Measurements from ENCODE around the gene USP34. TPM values are rescaled to one million over a fixed set of nuclear protein-coding genes. Genes with fewer than 3 reads are reported as not detected.

Gene USP34
- total and polyA plus RNA-seq, 2 of the 4 experiments (the other 2 are of a cell fraction) = 34.7 to 128 TPM

DNA sequence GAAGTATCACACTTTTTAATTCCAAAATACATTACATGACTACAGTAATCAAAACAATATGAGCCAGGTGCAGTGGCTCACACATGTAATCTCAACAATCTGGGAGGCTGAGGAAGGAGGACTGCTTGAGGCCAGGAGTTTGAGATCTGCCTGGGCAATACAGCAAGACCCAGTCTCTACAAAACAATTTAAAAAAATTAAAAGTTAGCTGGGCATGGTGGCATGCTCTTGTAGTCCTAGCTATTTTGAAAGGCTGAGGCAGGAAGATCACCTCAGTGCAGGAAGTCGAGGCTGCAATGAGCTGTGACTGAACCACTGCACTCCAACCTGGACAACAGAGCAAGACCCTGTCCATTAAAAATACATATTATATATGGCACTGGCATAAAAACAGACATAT is 109.8 kb downstream of the USP34 start:
- no TSS peak for BruUV-seq (replicated peaks)
- Histone ChIP-seq H2BK15ac (ENCODE audit: low read depth, low read length) (no peak overlapping the region), H3K9me3 (ENCODE audit: control insufficient read depth, insufficient read depth, low read length) (no peaks in the 10 kb centered on the region), H3K4me3 (ENCODE audit: insufficient read depth, low read depth, low read length) (no peak overlapping the region), H3K36me3 (ENCODE audit: control insufficient read depth, insufficient read depth, low read length) (peaks cover 7% of the 10 kb centered on the region), H3K4me2 (ENCODE audit: low read depth, low read length) (no peak overlapping the region), H2BK120ac (ENCODE audit: low read depth, low read length) (no peak overlapping the region), H3K79me1 (ENCODE audit: low read depth in 1 of 2, low read length in 2 of 2) (peaks cover 23 to 57% of the 10 kb centered on the region in 2 experiments), H2AK9ac (replicated peaks; ENCODE audit: low read depth, low read length, poor library complexity) (no peak overlapping the region), H3K9me1 (ENCODE audit: insufficient read depth, low read length) (no peaks in the 10 kb centered on the region), H2AFZ (replicated peaks; ENCODE audit: low read length, poor library complexity) (no peak overlapping the region), H3K4me1 (ENCODE audit: control insufficient read depth, insufficient read depth, low read length) (peaks cover 5% of the 10 kb centered on the region), H3K14ac (replicated peaks; ENCODE audit: low read depth, low read length) (no peak overlapping the region), H2BK20ac (ENCODE audit: low read depth, low read length) (no peak overlapping the region), H4K91ac (ENCODE audit: insufficient read depth, low read depth, low read length) (no peak overlapping the region), H3K9ac (ENCODE audit: low read depth, low read length) (no peak overlapping the region), H2AK5ac (ENCODE audit: low read depth, low read length) (no peak overlapping the region), H3K56ac (ENCODE audit: extremely low read depth, insufficient read depth, low read length) (no peak overlapping the region), H3K27me3 (ENCODE audit: control insufficient read depth, insufficient read depth, low read length) (no peaks in the 10 kb centered on the region), H3K4ac (ENCODE audit: low read depth, low read length) (no peak overlapping the region), H3K23ac (ENCODE audit: low read depth, low read length) (no peak overlapping the region), H4K5ac (ENCODE audit: low read depth, low read length) (no peak overlapping the region), H2BK5ac (ENCODE audit: low read depth, low read length, poor library complexity, severe bottlenecking) (no peak overlapping the region), H4K8ac (ENCODE audit: low read depth in 2 of 2, low read length in 2 of 2) (no peak overlapping the region), H4K20me1 (ENCODE audit: insufficient read depth, low read length) (peaks cover 15% of the 10 kb centered on the region; the same call in 1 of the 2 replicates), H3K18ac (ENCODE audit: low read depth, low read length) (no peak overlapping the region), H3K27ac (ENCODE audit: insufficient read depth, low read length) (no peak overlapping the region)
- intact Hi-C loops (cut with micrococcal nuclease) = no loop called here
- CTCF ChIA-PET = interaction anchor here (1.1 kb wide), 1 partner anchor 18 kb away, joined by 3 read pairs; no protein-coding TSS in a partner anchor
- in situ Hi-C loops (cut with MboI; ENCODE audit: low sequenced_read_pairs) = no loop called here
- DNase-seq = no peak
- POLR2A ChIA-PET (ENCODE audit: unreplicated experiment) = no interaction called here
- no peak for TF ChIP-seq ELK1 (IDR thresholded peaks at IDR 0.05; ENCODE audit: borderline replicate concordance, low read depth, low read length)
- no peak for TF ChIP-seq POLR2A (IDR thresholded peaks at IDR 0.05; ENCODE audit: low read depth, low read length)
- no peak for TF ChIP-seq RCOR1 (IDR thresholded peaks at IDR 0.05; ENCODE audit: insufficient replicate concordance, low read length)
- no peak for TF ChIP-seq MAZ (IDR thresholded peaks at IDR 0.05; ENCODE audit: borderline replicate concordance, low read depth, low read length)
- no peak for TF ChIP-seq CEBPB (IDR thresholded peaks at IDR 0.05; ENCODE audit: low read depth, low read length)
- no peak for TF ChIP-seq MXI1 (IDR thresholded peaks at IDR 0.05; ENCODE audit: borderline replicate concordance, low read depth, low read length)
- no peak for TF ChIP-seq NFE2L2 (IDR thresholded peaks at IDR 0.05; ENCODE audit: low read depth, low read length)
- TF ChIP-seq RFX5 (IDR thresholded peaks at IDR 0.05; ENCODE audit: low read depth, low read length) = no peak
- no peak for TF ChIP-seq CHD1 (IDR thresholded peaks at IDR 0.05; ENCODE audit: low read depth, low read length)
- TF ChIP-seq, protein P1, sequence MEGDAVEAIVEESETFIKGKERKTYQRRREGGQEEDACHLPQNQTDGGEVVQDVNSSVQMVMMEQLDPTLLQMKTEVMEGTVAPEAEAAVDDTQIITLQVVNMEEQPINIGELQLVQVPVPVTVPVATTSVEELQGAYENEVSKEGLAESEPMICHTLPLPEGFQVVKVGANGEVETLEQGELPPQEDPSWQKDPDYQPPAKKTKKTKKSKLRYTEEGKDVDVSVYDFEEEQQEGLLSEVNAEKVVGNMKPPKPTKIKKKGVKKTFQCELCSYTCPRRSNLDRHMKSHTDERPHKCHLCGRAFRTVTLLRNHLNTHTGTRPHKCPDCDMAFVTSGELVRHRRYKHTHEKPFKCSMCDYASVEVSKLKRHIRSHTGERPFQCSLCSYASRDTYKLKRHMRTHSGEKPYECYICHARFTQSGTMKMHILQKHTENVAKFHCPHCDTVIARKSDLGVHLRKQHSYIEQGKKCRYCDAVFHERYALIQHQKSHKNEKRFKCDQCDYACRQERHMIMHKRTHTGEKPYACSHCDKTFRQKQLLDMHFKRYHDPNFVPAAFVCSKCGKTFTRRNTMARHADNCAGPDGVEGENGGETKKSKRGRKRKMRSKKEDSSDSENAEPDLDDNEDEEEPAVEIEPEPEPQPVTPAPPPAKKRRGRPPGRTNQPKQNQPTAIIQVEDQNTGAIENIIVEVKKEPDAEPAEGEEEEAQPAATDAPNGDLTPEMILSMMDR (conservative IDR thresholded peaks at IDR 0.05; ENCODE audit: low read depth, low read length) = no peak
- TF ChIP-seq MAFK (IDR thresholded peaks at IDR 0.05; ENCODE audit: low read depth, low read length) = no peak
- no peak for TF ChIP-seq USF2 (IDR thresholded peaks at IDR 0.05; ENCODE audit: low read depth, low read length)
- TF ChIP-seq RAD21 (IDR thresholded peaks at IDR 0.05; ENCODE audit: low read length) = no peak
- TF ChIP-seq SMC3 (IDR thresholded peaks at IDR 0.05; ENCODE audit: low read depth, low read length) = no peak
- TF ChIP-seq FOS (IDR thresholded peaks at IDR 0.05; ENCODE audit: low read depth, low read length) = no peak
- TF ChIP-seq BHLHE40 (IDR thresholded peaks at IDR 0.05; ENCODE audit: low read depth, low read length) = no peak
- dilution Hi-C loops (cut with HindIII; ENCODE audit: low sequenced_read_pairs, unreplicated experiment) = no loop called here
- no peak for ATAC-seq (ENCODE audit: low read depth)
- WGBS, 2 experiments (ENCODE audit: extremely low coverage in 2 of 2, insufficient read length in 1 of 2) = 100% methylated on average over 1 of the region's 1 CpG; no CpG with 5 or more reads in 1 of the 2 experiments

Measured in IMR-90 (cell line).